Karpas-422 (cell line): ENCODE measurements around the gene CD63. TPM values are rescaled to one million over a fixed set of nuclear protein-coding genes. Genes with fewer than 3 reads are reported as not detected.

Source experiments
- DNase-seq: peaks from one replicate; pipeline ENCODE4 v3.0.0-alpha.2; 2015
- H2AFZ ChIP-seq: fragments of 200-600 bp; sonication (generic); 2 replicates; pipeline ENCODE4 v1.6.1; 2014; ENCODE audit warnings: antibody characterized with exemption, low read length, mixed read lengths
- H3K27ac ChIP-seq: fragments of 200-600 bp; sonication (generic); 2 replicates; pipeline ENCODE4 v1.5.1; 2014; ENCODE audit warnings: mild to moderate bottlenecking, low read length, moderate library complexity
- H3K27me3 ChIP-seq: fragments of 200-600 bp; sonication (generic); 2 replicates; pipeline ENCODE4 v1.6.1; 2014; ENCODE audit warnings: low read length, mixed read lengths
- H3K36me3 ChIP-seq: fragments of 200-600 bp; sonication (generic); 2 replicates; pipeline ENCODE4 v1.6.1; 2014; ENCODE audit warnings: low read length, mixed read lengths; ENCODE audit not compliant: insufficient read depth
- H3K4me1 ChIP-seq: fragments of 200-600 bp; sonication (generic); 2 replicates; pipeline ENCODE4 v1.6.1; 2014; ENCODE audit warnings: mild to moderate bottlenecking, low read length, mixed read lengths
- H3K4me2 ChIP-seq: fragments of 200-600 bp; sonication (generic); 2 replicates; pipeline ENCODE4 v1.6.1; 2014; ENCODE audit warnings: low read length, low read depth, mild to moderate bottlenecking; ENCODE audit not compliant: poor library complexity, severe bottlenecking
- H3K4me3 ChIP-seq: fragments of 200-600 bp; sonication (generic); 2 replicates; pipeline ENCODE4 v1.5.1; 2014; ENCODE audit warnings: mild to moderate bottlenecking, antibody characterized with exemption, low read length, mixed read lengths
- H3K79me2 ChIP-seq: fragments of 200-600 bp; sonication (generic); 2 replicates; pipeline ENCODE4 v1.6.1; 2014; ENCODE audit warnings: mild to moderate bottlenecking, low read length, mixed read lengths
- H3K9ac ChIP-seq: fragments of 200-600 bp; sonication (generic); 2 replicates; pipeline ENCODE4 v1.6.0; 2014; ENCODE audit warnings: low read length
- H3K9me2 ChIP-seq: fragments of 200-600 bp; sonication (generic), shearing (Covaris generic); replicated peaks from 2 replicates; pipeline ENCODE4 v1.6.0; 2014; ENCODE audit warnings: mild to moderate bottlenecking, low read length, moderate library complexity; ENCODE audit not compliant: insufficient read depth
- H3K9me3 ChIP-seq: fragments of 300-700, 200-600 bp; sonication (generic); 2 replicates; pipeline ENCODE4 v1.6.1; 2014; ENCODE audit warnings: low read length, mixed read lengths
- H4K20me1 ChIP-seq: fragments of 200-600 bp; sonication (generic); 2 replicates; pipeline ENCODE4 v1.6.1; 2014; ENCODE audit warnings: mild to moderate bottlenecking, antibody characterized with exemption, low read length, low read depth; ENCODE audit not compliant: insufficient read depth
- total RNA-seq: library from RNA; depleted of rRNA; stranded (reverse); fragments of >200 nt; shearing (Covaris generic); gene quantifications from 2 replicates; pipeline ENCODE4 v1.2.3, GENCODE V29; 2014; ENCODE audit warnings: low replicate concordance

Gene CD63
- total RNA-seq, 1 experiment from 2014 or later: 150 TPM

DNA sequence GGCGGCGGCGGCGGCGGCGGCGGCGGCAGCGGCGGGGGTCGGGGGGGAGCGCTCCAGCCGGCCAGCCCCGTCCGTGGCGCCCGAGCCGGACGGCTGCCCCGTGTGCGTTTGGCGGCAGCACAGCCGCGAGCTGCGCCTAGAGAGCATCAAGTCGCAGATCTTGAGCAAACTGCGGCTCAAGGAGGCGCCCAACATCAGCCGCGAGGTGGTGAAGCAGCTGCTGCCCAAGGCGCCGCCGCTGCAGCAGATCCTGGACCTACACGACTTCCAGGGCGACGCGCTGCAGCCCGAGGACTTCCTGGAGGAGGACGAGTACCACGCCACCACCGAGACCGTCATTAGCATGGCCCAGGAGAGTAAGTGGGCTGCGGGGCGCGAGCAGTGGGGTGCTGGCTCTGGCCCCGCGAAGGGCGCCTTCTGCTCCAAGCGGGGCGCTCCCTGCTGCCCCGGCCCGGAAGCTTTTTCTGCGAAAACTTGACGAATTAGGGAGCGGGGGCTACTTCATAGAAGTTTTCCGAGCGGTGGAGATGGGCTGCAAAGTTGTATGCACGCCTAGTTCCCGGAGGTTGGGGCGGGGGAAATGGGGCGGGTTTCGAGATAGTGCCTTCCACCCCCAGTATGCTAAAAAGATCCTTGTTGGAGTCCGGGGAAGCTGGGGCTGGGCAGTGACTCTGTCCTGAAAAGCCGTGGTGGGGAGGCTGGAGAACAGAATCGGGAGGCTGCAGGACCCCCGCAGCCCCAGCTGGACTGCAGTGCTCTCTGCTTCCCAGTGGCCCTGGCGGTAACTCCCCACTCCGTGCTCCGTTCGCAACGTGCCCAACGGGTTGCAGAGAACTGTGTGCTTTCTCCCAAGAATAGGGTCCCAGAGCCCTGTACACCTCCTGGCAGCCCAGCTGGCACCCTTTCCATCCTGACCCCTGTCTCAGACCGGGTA lies 14.9 kb upstream of the CD63 start:
- Histone ChIP-seq H3K4me1 (peaks cover 54% of the 10 kb centered on the region), H3K79me2 (peaks cover 9% of the 10 kb centered on the region), H4K20me1 (peaks cover 14% of the 10 kb centered on the region), H2AFZ (0 out of 2 replicates have a peak overlapping the region, but pooled peaks have one; percentile 35), H3K4me3 (peak overlapping the region; percentile 86), H3K4me2 (peak overlapping the region; percentile 98), H3K9me3 (no peaks in the 10 kb centered on the region), H3K36me3 (no peaks in the 10 kb centered on the region), H3K27me3 (no peaks in the 10 kb centered on the region), H3K9me2 (no peaks in the 10 kb centered on the region), H3K27ac (no peak overlapping the region), H3K9ac (peak overlapping the region; percentile 77)
- peak; percentile 85 for DNase-seq

DNA sequence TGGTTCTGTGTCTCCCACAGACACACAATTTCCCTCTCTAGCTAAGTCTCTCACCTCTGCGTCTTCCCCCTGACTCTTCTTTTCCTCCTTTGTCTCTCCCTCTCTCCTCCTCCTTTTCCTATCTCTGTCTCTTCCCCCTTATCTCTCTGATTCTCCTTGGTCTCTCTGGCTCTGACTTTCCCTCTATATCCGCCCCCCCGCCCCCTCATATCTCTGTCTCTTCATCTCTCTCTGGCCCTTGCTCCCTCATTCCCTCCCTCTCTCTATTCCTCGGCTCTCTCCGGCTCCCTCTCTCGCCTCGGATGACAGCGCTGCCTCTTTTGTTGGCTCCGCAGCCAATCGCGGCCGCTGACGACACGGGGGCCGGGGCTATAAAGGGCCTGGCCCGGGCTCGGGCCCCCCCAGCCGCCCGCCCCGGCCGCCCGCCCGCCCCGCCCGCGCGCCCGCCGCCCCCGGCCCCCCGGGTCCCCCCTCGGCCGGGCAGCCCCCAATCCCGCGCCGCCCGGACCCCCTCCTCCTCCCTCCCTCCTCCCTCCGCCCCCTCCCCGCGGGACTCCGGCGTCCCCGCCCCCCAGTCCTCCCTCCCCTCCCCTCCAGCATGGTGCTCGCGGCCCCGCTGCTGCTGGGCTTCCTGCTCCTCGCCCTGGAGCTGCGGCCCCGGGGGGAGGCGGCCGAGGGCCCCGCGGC lies 14.1 kb upstream of the CD63 start, which contains the start of gene GDF11:
TSS of gene GDF11 (plus strand) at position 404 of the 687 bp plus-strand sequence. CDS start at position 599, 195 bp downstream.
- H4K20me1 ChIP-seq: peaks cover 14% of the 10 kb centered on the region
- H3K4me1 ChIP-seq: peaks cover 56% of the 10 kb centered on the region
- H3K27me3 ChIP-seq: no peaks in the 10 kb centered on the region
- H3K4me2 ChIP-seq: peak within 1 kb of the TSS; percentile 98
- DNase-seq: peak; percentile 88
- H3K9me3 ChIP-seq: no peaks in the 10 kb centered on the region
- peak within 1 kb of the TSS; percentile 54; the same call in 1 of the 2 replicates for H2AFZ ChIP-seq
- no peak within 1 kb of the TSS for H3K27ac ChIP-seq
- H3K36me3 ChIP-seq: no peaks in the 10 kb centered on the region
- no peaks in the 10 kb centered on the region for H3K9me2 ChIP-seq
- peaks cover 9% of the 10 kb centered on the region for H3K79me2 ChIP-seq
- peak within 1 kb of the TSS; percentile 77 for H3K9ac ChIP-seq
- H3K4me3 ChIP-seq: peak within 1 kb of the TSS; percentile 86

DNA sequence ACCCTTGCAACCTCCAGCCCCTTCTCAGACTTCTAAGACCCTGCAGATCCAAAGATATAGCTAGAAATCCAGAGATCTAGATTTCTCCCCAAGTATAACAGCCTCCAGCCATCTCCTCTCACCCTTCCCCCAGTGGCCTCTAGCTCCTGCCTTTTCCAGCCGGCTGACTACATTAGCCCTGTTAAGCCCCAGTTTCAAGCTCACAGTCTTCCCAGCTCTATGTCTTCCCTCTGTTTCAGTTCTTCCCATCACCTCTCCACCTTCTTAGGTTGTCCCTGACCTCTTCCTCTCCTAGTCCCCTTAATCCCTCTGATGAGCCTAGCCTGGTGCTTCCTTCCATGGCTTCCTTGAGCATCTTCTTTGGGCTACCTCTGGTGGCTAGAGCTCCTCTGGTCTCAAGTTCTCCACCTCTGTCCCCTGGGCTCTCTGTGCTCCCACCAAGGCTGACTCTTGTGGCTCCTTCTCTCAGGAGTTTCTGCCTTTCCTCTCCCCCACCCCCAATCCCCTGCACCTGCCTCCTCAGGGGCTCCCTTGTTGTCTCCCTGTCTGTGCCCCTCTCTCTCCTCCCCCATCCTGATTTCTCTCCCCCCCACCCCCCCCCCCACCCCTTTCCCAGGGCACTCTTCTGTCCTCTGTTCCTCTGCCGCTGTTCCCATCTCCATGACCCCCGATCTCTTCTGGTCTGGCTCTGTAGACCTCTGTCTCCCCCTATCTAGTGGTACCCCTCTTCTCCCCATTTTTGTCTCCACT lies 13.3 kb upstream of the CD63 start:
- H3K27ac ChIP-seq: no peak overlapping the region
- no peaks in the 10 kb centered on the region for H3K9me3 ChIP-seq
- H3K36me3 ChIP-seq: no peaks in the 10 kb centered on the region
- H4K20me1 ChIP-seq: peaks cover 14% of the 10 kb centered on the region
- H3K4me2 ChIP-seq: peak overlapping the region; percentile 81
- no peak for DNase-seq
- H3K4me3 ChIP-seq: peak overlapping the region; percentile 63; the same call in 1 of the 2 replicates
- peaks cover 56% of the 10 kb centered on the region for H3K4me1 ChIP-seq
- H2AFZ ChIP-seq: peak overlapping the region; percentile 54; the same call in 1 of the 2 replicates
- peak overlapping the region; percentile 65 for H3K9ac ChIP-seq
- peaks cover 9% of the 10 kb centered on the region for H3K79me2 ChIP-seq
- H3K27me3 ChIP-seq: no peaks in the 10 kb centered on the region
- H3K9me2 ChIP-seq: no peaks in the 10 kb centered on the region

DNA sequence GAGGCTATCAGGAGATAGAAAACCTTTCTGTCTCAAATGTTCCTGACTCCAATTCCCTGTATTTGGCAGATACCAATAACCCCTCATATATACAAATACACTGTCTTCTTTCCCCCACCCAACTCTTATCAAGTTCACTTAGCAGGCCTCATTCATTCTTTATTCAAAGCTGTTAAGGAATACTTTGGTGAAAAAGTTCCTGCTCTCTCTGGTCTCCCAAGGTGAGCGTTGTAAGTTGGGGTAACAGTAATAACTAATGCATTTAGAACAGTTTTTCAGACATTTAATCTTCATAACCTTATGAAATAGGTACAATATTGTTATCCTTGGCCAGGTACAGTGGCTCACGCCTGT lies 10.2 kb upstream of the CD63 start:
- Histone ChIP-seq H3K79me2 (peaks cover 1% of the 10 kb centered on the region), H3K36me3 (no peaks in the 10 kb centered on the region), H3K9me3 (no peaks in the 10 kb centered on the region), H3K27ac (no peak overlapping the region), H3K27me3 (no peaks in the 10 kb centered on the region), H3K9ac (no peak overlapping the region), H4K20me1 (peaks cover 1% of the 10 kb centered on the region), H3K9me2 (no peaks in the 10 kb centered on the region), H3K4me1 (peaks cover 28% of the 10 kb centered on the region), H3K4me2 (peak overlapping the region; percentile 99), H2AFZ (no peak overlapping the region), H3K4me3 (peak overlapping the region; percentile 85)
- DNase-seq: no peak

- H3K27ac ChIP-seq: peak overlapping the region; percentile 86
- no peaks in the 10 kb centered on the region for H3K79me2 ChIP-seq
- no peaks in the 10 kb centered on the region for H3K36me3 ChIP-seq
- peak overlapping the region; percentile 99 for H3K4me2 ChIP-seq
- H4K20me1 ChIP-seq: no peaks in the 10 kb centered on the region
- no peaks in the 10 kb centered on the region for H3K27me3 ChIP-seq
- H3K9ac ChIP-seq: peak overlapping the region; percentile 78
- H2AFZ ChIP-seq: peak overlapping the region; percentile 97
- H3K4me1 ChIP-seq: peaks cover 23% of the 10 kb centered on the region
- H3K4me3 ChIP-seq: peak overlapping the region; percentile 85
- no peaks in the 10 kb centered on the region for H3K9me2 ChIP-seq
- DNase-seq: peak; percentile 98
- no peaks in the 10 kb centered on the region for H3K9me3 ChIP-seq
Measured at GRCh38 chr12:55738123-55739024, 9.6 kb upstream of the CD63 start.

DNA sequence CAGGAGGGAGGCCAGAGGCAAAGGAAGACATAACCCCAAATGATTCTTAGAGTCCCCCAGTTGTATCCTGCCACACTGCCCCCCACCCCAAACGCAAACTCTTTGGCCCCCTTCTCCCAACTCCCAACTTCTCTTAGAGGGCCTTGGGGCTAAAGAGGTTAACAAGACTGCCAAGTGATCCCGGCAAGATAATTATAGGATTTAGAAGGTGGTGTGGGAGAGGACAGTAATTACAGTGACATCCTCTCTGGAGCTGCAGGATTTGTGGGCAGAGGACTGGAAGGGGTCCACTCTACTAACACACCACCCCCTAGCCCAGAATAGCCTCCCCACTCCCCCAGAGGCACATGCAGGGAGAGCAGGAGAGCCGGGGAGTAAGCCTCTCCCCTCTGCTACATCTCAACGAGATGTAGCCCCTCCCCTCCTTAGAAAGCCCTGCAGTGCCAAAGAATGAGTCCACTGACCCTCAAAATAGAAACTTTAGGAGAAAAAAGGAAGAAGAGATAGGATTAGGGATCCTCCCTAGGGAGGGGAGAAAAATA lies 8.8 kb upstream of the CD63 start:
- H3K4me1 ChIP-seq: peaks cover 27% of the 10 kb centered on the region
- no peaks in the 10 kb centered on the region for H3K9me2 ChIP-seq
- no peaks in the 10 kb centered on the region for H3K9me3 ChIP-seq
- peak overlapping the region; percentile 86 for H3K27ac ChIP-seq
- H3K4me2 ChIP-seq: peak overlapping the region; percentile 99
- H2AFZ ChIP-seq: peak overlapping the region; percentile 97
- peak overlapping the region; percentile 85 for H3K4me3 ChIP-seq
- H3K36me3 ChIP-seq: no peaks in the 10 kb centered on the region
- H3K27me3 ChIP-seq: no peaks in the 10 kb centered on the region
- no peaks in the 10 kb centered on the region for H4K20me1 ChIP-seq
- H3K79me2 ChIP-seq: no peaks in the 10 kb centered on the region
- peak overlapping the region; percentile 78 for H3K9ac ChIP-seq
- no peak for DNase-seq
